SW 1271 (cell line): ENCODE measurements around the gene KREMEN2.
"Not testable (repeated sequence)": the region's sequence is repeated elsewhere in the genome, so short reads cannot be mapped to it uniquely, and the experiment has no call there.

ENCODE experiments used
- DNase-seq, 2 experiments: peaks; one replicate each; lab custom pipeline; 2025; lab: John Stamatoyannopoulos, UW

Gene KREMEN2, protein sequence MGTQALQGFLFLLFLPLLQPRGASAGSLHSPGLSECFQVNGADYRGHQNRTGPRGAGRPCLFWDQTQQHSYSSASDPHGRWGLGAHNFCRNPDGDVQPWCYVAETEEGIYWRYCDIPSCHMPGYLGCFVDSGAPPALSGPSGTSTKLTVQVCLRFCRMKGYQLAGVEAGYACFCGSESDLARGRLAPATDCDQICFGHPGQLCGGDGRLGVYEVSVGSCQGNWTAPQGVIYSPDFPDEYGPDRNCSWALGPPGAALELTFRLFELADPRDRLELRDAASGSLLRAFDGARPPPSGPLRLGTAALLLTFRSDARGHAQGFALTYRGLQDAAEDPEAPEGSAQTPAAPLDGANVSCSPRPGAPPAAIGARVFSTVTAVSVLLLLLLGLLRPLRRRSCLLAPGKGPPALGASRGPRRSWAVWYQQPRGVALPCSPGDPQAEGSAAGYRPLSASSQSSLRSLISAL

GRCh38 chr16:2963723-2964474 is at the start of gene KREMEN2:
TSS of gene KREMEN2 (plus strand) at chr16:2964275. CDS start at chr16:2964521, 246 bp downstream.
- DNase-seq, result peak; percentile 70 to 76

DNA sequence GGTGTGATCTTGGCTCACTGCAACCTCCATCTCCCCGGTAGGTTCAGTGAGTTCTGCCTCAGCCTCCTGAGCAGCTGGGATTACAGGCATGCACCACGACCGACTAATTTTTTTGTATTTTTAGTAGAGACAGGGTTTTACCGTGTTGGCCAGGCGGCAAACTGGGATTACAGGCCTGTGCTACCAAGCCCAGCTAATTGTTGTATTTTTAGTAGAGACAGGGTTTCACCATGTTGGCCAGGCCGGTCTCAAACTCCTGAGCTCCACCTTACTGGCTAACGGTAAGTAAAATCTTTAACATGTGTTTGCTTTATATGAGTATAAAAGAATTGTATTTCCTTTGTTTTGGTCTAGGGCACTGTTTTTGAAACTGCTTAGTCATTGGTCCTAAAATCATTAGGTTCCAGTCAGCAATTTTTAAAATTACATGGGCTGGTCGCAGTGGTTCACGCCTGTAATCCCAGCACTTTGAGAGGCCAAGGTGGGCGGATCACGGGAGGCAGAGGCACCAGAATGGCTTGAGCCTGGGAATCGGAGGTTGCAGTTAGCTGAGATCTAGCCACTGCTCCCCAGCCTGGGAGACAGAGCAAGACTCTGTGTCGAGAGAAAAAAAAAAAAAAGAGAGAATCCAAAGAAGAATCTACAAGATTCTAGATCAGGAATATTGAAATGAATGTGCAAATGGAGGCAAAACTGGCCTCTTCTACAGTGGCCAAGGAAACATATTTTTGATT is 48.7 kb upstream of the KREMEN2 start:
- no peak for DNase-seq

DNA sequence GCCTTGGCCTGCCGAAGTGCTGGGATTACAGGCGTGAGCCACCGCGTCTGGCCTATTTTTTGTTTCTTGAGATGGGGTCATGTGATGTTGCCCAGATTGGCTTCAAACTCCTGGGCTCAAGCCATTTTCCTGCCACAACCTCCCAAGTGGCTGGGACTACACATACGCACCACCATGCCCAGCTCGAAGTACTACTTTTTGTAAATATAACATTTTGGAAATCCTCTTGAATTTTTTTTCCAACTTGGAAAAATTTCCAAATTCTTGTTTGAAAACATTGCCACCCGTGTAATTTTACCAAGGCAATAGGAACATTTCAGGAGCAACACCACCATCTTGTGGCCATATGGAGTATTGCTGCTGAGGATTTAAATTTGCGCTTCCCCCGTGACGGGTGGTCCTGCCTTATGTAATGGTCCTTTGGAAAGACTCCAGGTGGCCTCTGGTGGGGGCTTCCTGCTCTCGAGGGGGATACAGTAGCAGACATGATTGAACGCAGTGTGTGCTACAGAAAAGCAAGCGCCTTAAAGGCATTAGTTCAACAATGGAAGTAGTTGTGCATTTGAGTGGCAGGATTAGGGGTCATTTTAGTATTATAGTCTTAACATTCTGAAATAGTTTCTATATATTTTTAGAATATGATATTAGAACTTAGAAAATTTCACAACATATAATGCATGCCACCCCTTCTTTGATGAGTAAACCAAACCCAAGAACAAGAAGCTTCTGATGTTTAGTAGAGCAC is 44.4 kb upstream of the KREMEN2 start:
- peak in 1 of 2 experiments; percentile 50 for DNase-seq

GRCh38 chr16:2923481-2923880 is 40.6 kb upstream of the KREMEN2 start:
- DNase-seq, result no peak

- no peak for DNase-seq
Observed at GRCh38 chr16:2924901-2925755, 38.9 kb upstream of the KREMEN2 start.

DNA sequence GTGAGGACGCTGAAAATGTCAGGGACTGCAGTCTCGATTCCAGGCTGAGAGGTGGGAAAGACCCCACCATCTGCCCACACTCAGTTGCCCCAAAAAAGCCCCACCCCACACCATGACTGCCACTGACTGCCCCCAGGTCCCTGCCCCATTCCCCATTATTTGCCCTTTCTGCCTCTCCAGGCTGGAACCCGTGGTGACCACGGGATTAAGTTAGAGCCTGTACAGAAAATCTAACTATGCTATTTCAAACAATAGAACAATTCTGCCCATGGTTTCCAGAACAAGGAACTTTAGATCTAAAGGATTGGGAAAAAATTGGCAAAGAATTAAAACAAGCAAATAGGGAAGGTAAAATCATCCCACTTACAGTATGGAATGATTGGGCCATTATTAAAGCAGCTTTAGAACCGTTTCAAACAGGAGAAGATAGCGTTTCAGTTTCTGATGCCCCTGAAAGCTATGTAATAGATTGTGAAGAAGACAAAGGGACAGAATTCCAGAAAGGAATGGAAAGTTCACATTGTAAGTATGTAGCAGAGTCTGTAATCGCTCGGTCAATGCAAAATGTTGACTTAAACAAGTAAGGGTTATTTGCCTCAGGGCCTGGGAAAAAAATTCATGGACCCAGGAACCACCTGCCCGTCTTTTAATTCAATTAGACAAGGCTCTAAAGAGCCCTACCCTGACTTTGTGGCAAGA is 38.0 kb upstream of the KREMEN2 start:
- no peak for DNase-seq

DNA sequence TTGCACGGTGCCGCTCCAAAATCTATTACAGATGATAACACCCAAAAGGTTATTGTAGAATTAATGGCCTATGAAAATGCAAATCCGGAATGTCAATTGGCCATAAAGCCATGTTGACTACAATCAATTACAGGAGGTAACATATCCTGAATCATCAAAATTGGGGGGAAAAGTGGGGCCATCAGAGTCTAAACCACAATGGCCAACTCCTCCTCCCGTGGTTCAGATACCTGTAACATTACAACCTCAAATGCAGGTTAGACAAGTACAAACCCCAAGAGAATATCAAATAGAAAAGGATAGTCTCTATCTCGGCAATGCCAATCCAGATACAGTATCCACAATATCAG is 37.5 kb upstream of the KREMEN2 start:
- no peak for DNase-seq

- peak; percentile 56 to 67 for DNase-seq
Observed at GRCh38 chr16:2927010-2927646, 36.9 kb upstream of the KREMEN2 start.

DNA sequence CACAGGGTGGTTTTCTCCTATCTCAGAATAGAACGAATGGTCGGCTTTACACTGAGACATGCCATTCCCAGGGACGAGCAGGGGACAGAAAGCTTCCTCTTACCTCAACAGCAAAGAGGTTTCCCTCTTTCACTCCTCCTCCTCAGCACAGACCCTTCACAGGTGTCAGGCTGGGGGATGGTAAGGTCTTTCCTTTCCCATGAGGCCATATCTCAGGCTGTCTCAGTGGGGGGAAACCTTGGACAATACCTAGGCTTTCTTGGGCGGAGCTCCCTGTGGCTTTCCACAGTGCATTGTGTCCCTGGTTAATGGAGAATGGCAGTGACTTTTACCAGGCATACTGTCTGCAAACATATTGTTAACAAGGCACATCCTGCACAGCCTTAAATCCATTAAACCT is 35.9 kb upstream of the KREMEN2 start:
- DNase-seq, result not testable (repeated sequence)

DNA sequence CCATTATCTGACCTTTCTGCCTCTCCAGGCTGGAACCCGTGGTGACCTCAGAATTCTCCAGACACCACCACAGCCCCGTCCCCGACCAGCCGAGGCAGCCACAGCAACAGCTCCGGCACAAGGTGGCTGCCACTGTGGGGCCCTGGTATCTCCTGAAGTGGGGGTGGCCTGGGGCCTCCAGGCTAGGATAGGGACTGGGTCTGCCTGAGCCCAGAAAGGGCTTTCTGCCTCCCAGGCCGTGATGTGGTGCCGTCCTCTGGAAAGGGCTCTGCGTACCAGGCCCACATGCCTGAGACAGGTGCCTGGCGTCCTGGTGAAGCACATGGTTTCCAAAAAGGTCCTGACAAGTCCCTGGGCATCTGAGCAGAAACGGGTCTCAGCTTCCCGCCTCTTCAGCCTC is 35.3 kb upstream of the KREMEN2 start:
- DNase-seq, result no peak

DNA sequence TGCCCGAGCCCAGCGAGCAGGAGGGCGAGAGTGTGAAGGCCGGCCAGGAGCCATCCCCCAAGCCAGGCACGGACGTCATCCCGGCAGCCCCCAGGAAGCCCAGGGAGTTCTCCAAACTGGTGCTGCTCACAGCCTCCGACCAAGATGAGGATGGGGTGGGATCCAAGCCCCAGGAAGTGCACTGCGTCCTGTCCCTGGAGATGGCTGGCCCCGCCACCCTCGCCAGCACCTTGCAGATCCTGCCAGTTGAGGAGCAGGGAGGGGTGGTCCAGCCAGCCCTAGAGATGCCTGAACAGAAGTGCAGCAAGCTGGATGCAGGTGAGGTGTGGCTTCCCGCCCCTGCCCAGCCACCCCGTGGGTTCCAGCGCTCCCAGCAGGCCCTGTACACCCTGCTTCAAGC is 34.4 kb upstream of the KREMEN2 start:
- no peak for DNase-seq

DNA sequence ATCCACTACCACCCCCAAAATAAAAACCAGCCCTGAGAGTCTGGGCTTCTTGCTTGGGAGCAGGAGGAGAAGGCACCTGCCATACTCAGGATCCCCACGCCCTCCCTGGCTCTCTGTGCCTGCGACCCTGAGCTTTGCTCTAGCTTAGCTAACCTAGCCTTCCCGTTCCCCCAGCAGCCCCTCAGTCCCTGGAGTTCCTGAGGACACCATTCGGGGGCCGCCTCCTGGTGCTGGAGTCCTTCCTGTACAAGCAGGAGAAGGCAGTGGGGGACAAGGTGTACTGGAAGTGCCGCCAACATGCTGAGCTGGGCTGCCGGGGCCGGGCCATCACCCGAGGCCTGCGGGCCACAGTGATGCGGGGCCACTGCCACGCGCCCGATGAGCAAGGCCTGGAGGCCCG is 33.8 kb upstream of the KREMEN2 start:
- no peak for DNase-seq

DNA sequence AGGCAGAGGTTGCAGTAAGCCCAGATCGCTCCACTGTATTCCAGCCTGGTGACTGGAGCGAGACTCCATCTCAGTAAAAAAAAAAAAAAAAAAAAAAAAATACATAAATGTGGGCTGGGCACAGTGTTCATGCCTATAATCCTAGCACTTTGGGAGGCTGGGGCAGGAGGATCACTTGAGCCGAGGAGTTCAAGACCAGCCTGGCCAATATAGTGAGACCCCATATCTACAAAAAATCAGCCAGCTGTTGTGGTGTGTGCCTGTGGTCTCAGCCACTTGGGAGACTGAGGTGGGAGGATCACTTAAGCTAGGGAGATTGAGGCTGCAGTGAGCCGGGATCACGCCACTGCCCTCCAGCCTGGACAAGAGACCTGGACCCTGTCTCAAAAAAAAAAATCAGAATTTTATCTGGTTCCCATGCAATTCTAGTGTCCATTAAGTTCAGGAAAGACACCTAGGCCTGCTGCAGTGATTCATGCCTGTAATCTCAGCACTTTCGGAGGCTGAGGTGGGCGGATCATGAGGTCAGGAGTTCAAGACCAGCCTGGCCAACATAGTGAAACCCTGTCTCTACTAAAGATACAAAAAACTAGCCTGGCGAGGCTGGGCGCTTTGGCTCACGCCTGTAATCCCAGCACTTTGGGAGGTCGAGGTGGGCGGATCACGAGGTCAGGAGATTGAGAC is 32.7 kb upstream of the KREMEN2 start:
- DNase-seq, result not testable (repeated sequence)

DNA sequence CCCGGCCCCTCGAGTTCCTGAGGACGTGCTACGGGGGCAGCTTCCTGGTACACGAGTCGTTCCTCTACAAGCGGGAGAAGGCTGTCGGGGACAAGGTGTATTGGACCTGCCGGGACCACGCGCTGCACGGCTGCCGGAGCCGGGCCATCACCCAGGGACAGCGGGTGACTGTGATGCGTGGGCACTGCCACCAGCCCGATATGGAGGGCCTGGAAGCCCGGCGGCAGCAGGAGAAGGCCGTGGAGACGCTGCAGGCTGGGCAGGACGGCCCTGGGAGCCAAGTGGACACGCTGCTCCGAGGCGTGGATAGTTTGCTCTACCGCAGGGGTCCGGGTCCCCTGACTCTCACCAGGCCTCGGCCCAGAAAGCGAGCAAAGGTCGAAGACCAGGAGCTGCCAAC is 30.9 kb upstream of the KREMEN2 start:
- no peak for DNase-seq

GRCh38 chr16:2933701-2934100 is 30.4 kb upstream of the KREMEN2 start:
- no peak for DNase-seq

DNA sequence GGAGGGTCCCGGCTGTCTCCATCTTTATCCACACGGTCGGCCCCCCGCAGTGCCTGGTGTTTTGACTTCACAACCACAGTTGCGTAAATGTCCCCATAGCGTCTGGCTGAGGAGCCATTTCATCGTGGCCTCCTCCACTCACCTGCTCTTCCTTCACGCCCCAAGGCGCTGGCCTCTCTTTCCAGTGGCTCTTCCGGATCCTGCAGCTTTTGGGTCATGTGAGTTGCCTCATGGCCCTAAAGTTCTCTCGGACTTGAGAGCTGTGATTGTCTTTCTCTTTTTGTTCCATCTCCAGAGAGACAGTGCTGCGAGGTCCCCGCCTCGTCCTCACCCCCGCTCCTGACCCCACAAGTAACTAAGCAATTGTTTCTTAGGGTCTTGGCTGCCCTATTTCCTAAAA is 29.6 kb upstream of the KREMEN2 start:
- no peak for DNase-seq

DNA sequence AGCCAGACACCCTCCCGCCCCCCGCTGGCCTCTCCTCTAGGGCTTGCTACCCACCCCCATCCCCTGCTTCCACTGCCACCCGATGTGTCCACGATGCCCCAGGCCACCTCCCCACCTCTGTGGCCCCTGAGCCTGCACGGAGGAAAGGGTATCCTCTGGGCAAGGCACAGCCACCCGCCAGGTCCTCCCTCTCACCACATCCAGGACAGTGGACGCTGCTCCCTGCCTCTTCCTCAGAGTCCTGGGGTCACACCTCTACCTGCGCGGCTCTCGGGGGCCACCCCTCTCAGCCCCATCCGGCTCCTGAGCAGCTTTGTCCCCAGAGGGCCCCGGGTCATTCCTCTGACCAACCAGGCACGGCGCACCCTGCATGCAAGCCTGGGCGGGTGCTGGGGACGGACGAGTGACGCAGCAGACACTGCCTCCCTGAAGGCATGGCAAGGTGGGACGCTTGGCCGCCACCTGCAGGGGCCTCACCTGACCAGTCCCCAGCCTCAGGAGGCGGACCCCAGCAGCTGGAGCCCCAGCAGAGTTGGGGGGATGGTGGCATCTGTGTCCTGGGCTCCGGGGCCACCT is 27.6 kb upstream of the KREMEN2 start:
- DNase-seq, result no peak

DNA sequence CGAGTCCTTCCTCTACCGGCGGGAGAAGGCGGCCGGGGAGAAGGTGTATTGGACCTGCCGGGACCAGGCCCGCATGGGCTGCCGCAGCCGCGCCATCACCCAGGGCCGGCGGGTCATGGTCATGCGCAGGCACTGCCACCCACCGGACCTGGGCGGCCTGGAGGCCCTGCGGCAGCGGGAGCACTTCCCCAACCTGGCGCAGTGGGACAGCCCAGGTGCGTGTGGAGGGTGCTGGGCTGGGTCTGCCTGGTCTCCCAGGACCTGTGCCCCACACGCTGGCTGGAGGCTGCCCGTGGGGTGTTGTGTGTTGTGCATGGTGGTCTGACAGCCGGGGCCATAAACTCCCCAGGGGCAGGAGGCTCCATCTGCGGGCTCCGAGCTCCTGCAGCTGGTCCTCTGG is 26.9 kb upstream of the KREMEN2 start:
- no peak for DNase-seq

- no peak for DNase-seq
Observed at GRCh38 chr16:2938206-2938605, 25.9 kb upstream of the KREMEN2 start.
